ENCODE data around the gene ATXN1. TPM values are rescaled to one million over a fixed set of nuclear protein-coding genes. Genes with fewer than 3 reads are reported as not detected.

Gene ATXN1
- total and polyA plus RNA-seq, 2 of the 13 experiments (the other 11 are each of a cell fraction or from before 2014, with no cell fraction given), result 20.7 to 39.5 TPM

DNA sequence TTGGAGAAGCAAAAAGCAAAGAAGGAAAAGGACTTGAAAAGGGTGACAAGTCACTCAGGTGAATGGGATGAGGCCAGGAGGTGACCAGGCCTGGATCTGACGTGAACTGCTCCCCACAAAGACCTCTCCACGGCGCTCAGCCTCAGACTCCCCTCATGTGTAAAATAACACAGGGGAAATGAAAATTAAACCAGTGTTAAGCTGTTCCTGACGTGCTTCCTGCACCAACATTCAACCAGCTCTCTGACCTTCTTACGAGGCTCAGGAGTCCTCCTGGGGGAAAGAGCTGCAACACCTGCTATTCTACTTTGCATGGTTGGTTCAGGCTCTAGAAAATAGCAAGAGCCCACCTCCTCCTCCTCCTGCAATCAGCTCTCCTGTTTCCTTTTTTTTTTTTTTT lies 256.7 kb downstream of the ATXN1 start:
- FAIRE-seq, result no peak
- in situ Hi-C loops (cut with HindIII; ENCODE audit: extremely low pct_ligation_motif_present, low pct_unique_long_range_greater_than_20kb) (loop anchor here (25.0 kb wide), 1 partner anchor 458 kb away; no protein-coding TSS in a partner anchor), intact Hi-C loops (cut with micrococcal nuclease; ENCODE audit: unreplicated experiment) (loop anchor here (10.0 kb wide), 1 partner anchor 100 kb away; no protein-coding TSS in a partner anchor)
- no peak for ATAC-seq
- H3K79me2 ChIP-seq (ENCODE audit: insufficient read depth, low read length), result no peaks in the 10 kb centered on the region
- no peak overlapping the region for H2AFZ ChIP-seq (ENCODE audit: low read length)
- ChIA-PET CTCF (ENCODE audit: low intra/inter-chr PET ratio, low total read pairs) (no interaction called here), POLR2A (no interaction called here)
- BruUV-seq (replicated peaks), result no TSS peak
- WGBS (ENCODE audit: low lambda C conversion rate), result 98% methylated on average over 5 of the region's 5 CpGs
- H3K36me3 ChIP-seq (replicated peaks in 1 of 2; ENCODE audit: control insufficient read depth in 1 of 2, insufficient read depth in 2 of 2, low read length in 2 of 2), result 0 out of 5 replicates have a peak, but pooled peaks cover 1 to 6% of the 10 kb centered on the region in 2 experiments
- H3K27me3 ChIP-seq (ENCODE audit: control insufficient read depth in 1 of 2, insufficient read depth in 2 of 2, low read length in 2 of 2), result no peaks in the 10 kb centered on the region
- DNase-seq (ENCODE audit: low spot score), result no peak
- TF ChIP-seq SCMH1 (CRISPR knock-in tag; IDR thresholded peaks at IDR 0.05; ENCODE audit: borderline replicate concordance) (no peak), NFE2L1 (CRISPR knock-in tag; IDR thresholded peaks at IDR 0.05; ENCODE audit: borderline replicate concordance) (no peak), ZNF678 (CRISPR knock-in tag; IDR thresholded peaks at IDR 0.05) (no peak)
- TF ChIP-seq, protein P1, sequence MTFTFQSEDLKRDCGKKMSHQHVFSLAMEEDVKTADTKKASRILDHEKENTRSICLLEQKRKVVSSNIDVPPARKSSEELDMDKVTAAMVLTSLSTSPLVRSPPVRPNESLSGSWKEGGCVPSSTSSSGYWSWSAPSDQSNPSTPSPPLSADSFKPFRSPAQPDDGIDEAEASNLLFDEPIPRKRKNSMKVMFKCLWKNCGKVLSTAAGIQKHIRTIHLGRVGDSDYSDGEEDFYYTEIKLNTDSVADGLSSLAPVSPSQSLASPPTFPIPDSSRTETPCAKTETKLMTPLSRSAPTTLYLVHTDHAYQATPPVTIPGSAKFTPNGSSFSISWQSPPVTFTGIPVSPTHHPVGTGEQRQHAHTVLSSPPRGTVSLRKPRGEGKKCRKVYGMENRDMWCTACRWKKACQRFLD (CRISPR knock-in tag; IDR thresholded peaks at IDR 0.05; ENCODE audit: borderline replicate concordance), result no peak
- TF ChIP-seq, protein P2, sequence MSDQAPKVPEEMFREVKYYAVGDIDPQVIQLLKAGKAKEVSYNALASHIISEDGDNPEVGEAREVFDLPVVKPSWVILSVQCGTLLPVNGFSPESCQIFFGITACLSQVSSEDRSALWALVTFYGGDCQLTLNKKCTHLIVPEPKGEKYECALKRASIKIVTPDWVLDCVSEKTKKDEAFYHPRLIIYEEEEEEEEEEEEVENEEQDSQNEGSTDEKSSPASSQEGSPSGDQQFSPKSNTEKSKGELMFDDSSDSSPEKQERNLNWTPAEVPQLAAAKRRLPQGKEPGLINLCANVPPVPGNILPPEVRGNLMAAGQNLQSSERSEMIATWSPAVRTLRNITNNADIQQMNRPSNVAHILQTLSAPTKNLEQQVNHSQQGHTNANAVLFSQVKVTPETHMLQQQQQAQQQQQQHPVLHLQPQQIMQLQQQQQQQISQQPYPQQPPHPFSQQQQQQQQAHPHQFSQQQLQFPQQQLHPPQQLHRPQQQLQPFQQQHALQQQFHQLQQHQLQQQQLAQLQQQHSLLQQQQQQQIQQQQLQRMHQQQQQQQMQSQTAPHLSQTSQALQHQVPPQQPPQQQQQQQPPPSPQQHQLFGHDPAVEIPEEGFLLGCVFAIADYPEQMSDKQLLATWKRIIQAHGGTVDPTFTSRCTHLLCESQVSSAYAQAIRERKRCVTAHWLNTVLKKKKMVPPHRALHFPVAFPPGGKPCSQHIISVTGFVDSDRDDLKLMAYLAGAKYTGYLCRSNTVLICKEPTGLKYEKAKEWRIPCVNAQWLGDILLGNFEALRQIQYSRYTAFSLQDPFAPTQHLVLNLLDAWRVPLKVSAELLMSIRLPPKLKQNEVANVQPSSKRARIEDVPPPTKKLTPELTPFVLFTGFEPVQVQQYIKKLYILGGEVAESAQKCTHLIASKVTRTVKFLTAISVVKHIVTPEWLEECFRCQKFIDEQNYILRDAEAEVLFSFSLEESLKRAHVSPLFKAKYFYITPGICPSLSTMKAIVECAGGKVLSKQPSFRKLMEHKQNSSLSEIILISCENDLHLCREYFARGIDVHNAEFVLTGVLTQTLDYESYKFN (CRISPR knock-in tag; conservative IDR thresholded peaks at IDR 0.05), result no peak
- TF ChIP-seq, protein P3, sequence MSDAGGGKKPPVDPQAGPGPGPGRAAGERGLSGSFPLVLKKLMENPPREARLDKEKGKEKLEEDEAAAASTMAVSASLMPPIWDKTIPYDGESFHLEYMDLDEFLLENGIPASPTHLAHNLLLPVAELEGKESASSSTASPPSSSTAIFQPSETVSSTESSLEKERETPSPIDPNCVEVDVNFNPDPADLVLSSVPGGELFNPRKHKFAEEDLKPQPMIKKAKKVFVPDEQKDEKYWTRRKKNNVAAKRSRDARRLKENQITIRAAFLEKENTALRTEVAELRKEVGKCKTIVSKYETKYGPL (CRISPR knock-in tag; IDR thresholded peaks at IDR 0.05), result no peak
- no peaks in the 10 kb centered on the region for H3K4me1 ChIP-seq (ENCODE audit: insufficient read depth, low read length)
- H3K27ac ChIP-seq (ENCODE audit: extremely low read length, insufficient read depth, low read length), result no peak overlapping the region
- no peaks in the 10 kb centered on the region for H3K9me3 ChIP-seq (ENCODE audit: low read length)
- H3K9ac ChIP-seq (ENCODE audit: insufficient read depth, low read depth, low read length), result no peak overlapping the region
- H3K4me2 ChIP-seq (ENCODE audit: low read depth, low read length), result no peak overlapping the region
- peaks cover 4% of the 10 kb centered on the region; the same call in 1 of the 2 replicates for H4K20me1 ChIP-seq (ENCODE audit: insufficient read depth, low read length)
- no peak overlapping the region for H3K4me3 ChIP-seq (replicated peaks in 1 of 3; ENCODE audit: insufficient read depth in 1 of 3, low read depth in 2 of 3, low read length in 3 of 3)
